ENCODE results near the gene NKIRAS2.

NKIRAS2 gene

GRCh38 chr17:42056635-42057034 lies 36.7 kb downstream of the NKIRAS2 start:
- DNase-seq (ENCODE audit: low read depth), result no peak

GRCh38 chr17:42058063-42058462 lies 38.2 kb downstream of the NKIRAS2 start:
- DNase-seq (ENCODE audit: low read depth), result no peak

GRCh38 chr17:42059815-42060214 lies 39.9 kb downstream of the NKIRAS2 start:
- no peak for DNase-seq (ENCODE audit: low read depth)

- no peak for DNase-seq (ENCODE audit: low read depth)
These were observed 40.3 kb downstream of the NKIRAS2 start for GRCh38 chr17:42060231-42060630.

- DNase-seq (ENCODE audit: low read depth), result no peak
These were observed 42.0 kb downstream of the NKIRAS2 start for GRCh38 chr17:42061646-42062487.

GRCh38 chr17:42062681-42063080 lies 42.8 kb downstream of the NKIRAS2 start:
- DNase-seq (ENCODE audit: low read depth), result no peak

GRCh38 chr17:42065201-42065600 lies 45.3 kb downstream of the NKIRAS2 start:
- DNase-seq (ENCODE audit: low read depth), result no peak

GRCh38 chr17:42067371-42068091 lies 47.6 kb downstream of the NKIRAS2 start:
- DNase-seq (ENCODE audit: low read depth), result no peak

- no peak for DNase-seq (ENCODE audit: low read depth)
These were observed 49.1 kb downstream of the NKIRAS2 start for GRCh38 chr17:42068979-42069378.

- DNase-seq (ENCODE audit: low read depth), result no peak
These were observed 51.9 kb downstream of the NKIRAS2 start for GRCh38 chr17:42071810-42072209.

GRCh38 chr17:42072323-42073187 lies 52.7 kb downstream of the NKIRAS2 start:
- no peak for DNase-seq (ENCODE audit: low read depth)
